GM12878 (cell line): ENCODE data around the gene TBC1D22B. TPM values are rescaled to one million over a fixed set of nuclear protein-coding genes. Genes with fewer than 3 reads are reported as not detected.

Experiments
- ATAC-seq: fragments of 200-7000 bp; cut with Tn5 transposase; 3 replicates; pipeline ENCODE4 v1.9.1; 2020; ENCODE audit warnings: mild to moderate bottlenecking, moderate library complexity
- BruUV-seq: library from RNA; stranded (reverse); fragments of 400-500 nt; replicated peaks from 2 replicates; lab custom pipeline; 2021; lab: Mats Ljungman, UMichigan
- CTCF ChIA-PET: fragments of 300-600 bp; sonication (Branson Sonifier 250); formaldehyde crosslinking; extraction: SDS; loops from one replicate; lab custom pipeline; 2021; ENCODE audit warnings: inconsistent platforms; lab: Yijun Ruan, JAX
- POLR2A ChIA-PET: fragments of 350-600 bp; formaldehyde crosslinking; extraction: SDS; loops from one replicate; lab custom pipeline; 2021; ENCODE audit warnings: inconsistent platforms; lab: Charles Lee
- RAD21 ChIA-PET: fragments of 300-600 bp; sonication (Branson Sonifier 250); formaldehyde crosslinking; loops from one replicate; lab custom pipeline; 2023; ENCODE audit warnings: antibody characterized with exemption; ENCODE audit not compliant: unreplicated experiment; lab: Charles Lee
- SMC1A ChIA-PET: fragments of 300-600 bp; sonication (Branson Sonifier 250); formaldehyde crosslinking; loops from one replicate; lab custom pipeline; 2023; ENCODE audit not compliant: unreplicated experiment, uncharacterized antibody; lab: Charles Lee
- DNase-seq: peaks from one replicate; pipeline ENCODE4 v3.0.0-alpha.2; 2011; ENCODE audit warnings: low read depth, low spot score
- FAIRE-seq: peaks from 3 replicates; lab custom pipeline; 2011; peaks lifted over from hg19 to GRCh38; lab: Jason Lieb, UNC
- H2AFZ ChIP-seq: 2 replicates; pipeline ENCODE4 v1.6.0; 2011; ENCODE audit warnings: low read depth, low read length, control low read depth; ENCODE audit not compliant: control insufficient read depth
- H3K27ac ChIP-seq: 2 replicates; pipeline ENCODE4 v1.5.1; 2011; ENCODE audit warnings: control low read depth; ENCODE audit not compliant: control insufficient read depth, insufficient read depth
- H3K27me3 ChIP-seq, 2 experiments: replicated peaks in 1 of 2; 2 replicates each; pipeline versions ENCODE4 v1.6.0 to v1.6.1; 2011; ENCODE audit warnings: low read length in 1 of 2; ENCODE audit not compliant: control insufficient read depth in 2 of 2, insufficient read depth in 2 of 2
- H3K36me3 ChIP-seq, 2 experiments: 2 replicates each; pipeline ENCODE4 v1.5.1; 2011; ENCODE audit warnings: low read length in 1 of 2; ENCODE audit not compliant: control insufficient read depth in 2 of 2, insufficient read depth in 2 of 2
- H3K4me1 ChIP-seq: 2 replicates; pipeline ENCODE4 v1.6.1; 2011; ENCODE audit warnings: mild to moderate bottlenecking, low read length, moderate library complexity, mixed read lengths; ENCODE audit not compliant: control insufficient read depth, insufficient read depth
- H3K4me2 ChIP-seq: 2 replicates; pipeline ENCODE4 v1.6.0; 2011; ENCODE audit warnings: control low read depth; ENCODE audit not compliant: control insufficient read depth, insufficient read depth
- H3K4me3 ChIP-seq: fragments of 200-600 bp; sonication (generic); 2 replicates; pipeline ENCODE4 v1.5.1; 2016
- H3K79me2 ChIP-seq: 2 replicates; pipeline ENCODE4 v1.6.0; 2011; ENCODE audit warnings: low read length; ENCODE audit not compliant: control insufficient read depth, insufficient read depth
- H3K9ac ChIP-seq: 2 replicates; pipeline ENCODE4 v1.8.0; 2011; ENCODE audit warnings: low read length, control low read depth, mixed read lengths; ENCODE audit not compliant: control insufficient read depth, insufficient read depth
- H3K9me3 ChIP-seq: replicated peaks from 3 replicates; pipeline ENCODE4 v1.5.1; 2011; ENCODE audit warnings: mild to moderate bottlenecking, low read length; ENCODE audit not compliant: control insufficient read depth, insufficient read depth
- H4K20me1 ChIP-seq: 2 replicates; pipeline ENCODE4 v1.6.0; 2011; ENCODE audit not compliant: control insufficient read depth, insufficient read depth
- BACH1 ChIP-seq: fragments of 450-650 bp; IDR thresholded peaks from 2 replicates; pipeline ENCODE4 v1.6.1; 2017; ENCODE audit warnings: mild to moderate bottlenecking, borderline replicate concordance
- CEBPB ChIP-seq, 2 experiments: fragments of 150-350 bp in 1 of 2; IDR thresholded peaks; 2 replicates each; pipeline ENCODE4 v1.6.1; 2012 to 2014; ENCODE audit warnings: low read depth in 2 of 2, low read length in 2 of 2, borderline replicate concordance in 1 of 2, inconsistent platforms in 1 of 2
- E4F1 ChIP-seq: fragments of 450-650 bp; IDR thresholded peaks from 2 replicates; pipeline ENCODE4 v1.6.1; 2018; ENCODE audit warnings: borderline replicate concordance, mild to moderate bottlenecking; ENCODE audit not compliant: partially characterized antibody
- EED ChIP-seq: sonication (generic); IDR thresholded peaks from 2 replicates; pipeline ENCODE4 v1.6.1; 2016; ENCODE audit warnings: antibody characterized with exemption, low read depth
- EGR1 ChIP-seq, 2 experiments: IDR thresholded peaks; 1 replicate in 1 of 2; 2 replicates in 1 of 2; pipeline ENCODE4 v1.6.1; 2011 to 2012; ENCODE audit warnings: low read depth in 2 of 2, low read length in 2 of 2, borderline replicate concordance in 1 of 2, mild to moderate bottlenecking in 1 of 2, moderate library complexity in 1 of 2
- HDGF ChIP-seq: fragments of 450-650 bp; IDR thresholded peaks from 2 replicates; pipeline ENCODE4 v1.6.1; 2016; ENCODE audit warnings: antibody characterized with exemption
- IRF5 ChIP-seq: fragments of 450-650 bp; IDR thresholded peaks from 2 replicates; pipeline ENCODE4 v1.6.1; 2017; ENCODE audit warnings: borderline replicate concordance
- PAX5 ChIP-seq: IDR thresholded peaks from 2 replicates; pipeline ENCODE4 v1.6.1; 2011; ENCODE audit warnings: low read depth, low read length, borderline replicate concordance
- SP1 ChIP-seq: IDR thresholded peaks from one replicate; pipeline ENCODE4 v1.6.1; 2011; ENCODE audit warnings: low read depth, low read length
- TCF3 ChIP-seq: IDR thresholded peaks from 2 replicates; pipeline ENCODE4 v1.6.1; 2012; ENCODE audit warnings: low read depth, mild to moderate bottlenecking, low read length, borderline replicate concordance; ENCODE audit not compliant: insufficient read depth
- TCF7 ChIP-seq: IDR thresholded peaks from 2 replicates; pipeline ENCODE4 v1.6.1; 2014; ENCODE audit warnings: antibody characterized with exemption, borderline replicate concordance
- USF1 ChIP-seq: IDR thresholded peaks from 2 replicates; pipeline ENCODE4 v1.6.1; 2011; ENCODE audit warnings: borderline replicate concordance, low read depth, mild to moderate bottlenecking, moderate library complexity, mixed read lengths, low read length; ENCODE audit not compliant: insufficient read depth; ENCODE audit errors: extremely low read length
- ZZZ3 ChIP-seq: IDR thresholded peaks from 2 replicates; pipeline ENCODE4 v1.6.1; 2011; ENCODE audit warnings: low read depth; ENCODE audit not compliant: control insufficient read depth, insufficient read length
- WGBS: methylation state at CpG from one replicate; pipeline ENCODE4 v1.1.6; 2016; ENCODE audit warnings: low lambda C conversion rate; ENCODE audit not compliant: insufficient replicate concordance, insufficient coverage; ENCODE audit errors: missing lambda C conversion rate; 5-methylcytosine and 5-hydroxymethylcytosine counted together
- in situ Hi-C: fragments of 300-500 bp; cut with MboI; formaldehyde crosslinking; loops from 9 replicates; pipeline ENCODE4 v1.14.3; 2018; ENCODE audit warnings: mixed read lengths
- intact Hi-C: fragments of 100-400 bp; cut with micrococcal nuclease; formaldehyde crosslinking; loops from one replicate; pipeline ENCODE4 v1.14.2; 2022; ENCODE audit not compliant: unreplicated experiment
- polyA plus RNA-seq, 11 experiments: library from polyadenylated mRNA; depleted of rRNA in 4 of 11; unstranded in 6 of 11; stranded (reverse) in 5 of 11; fragments of >200 nt; fragmentation: Nextera tagmentation in 4 of 11; fragmentation: Illumina TruSeq in 1 of 11; extraction: Ambion mirVana in 4 of 11; extraction: Trizol in 1 of 11; gene quantifications; 1 replicate in 1 of 11; 2 replicates in 10 of 11; pipeline versions ENCODE4 v1.2.1 to v1.2.3, GENCODE V29; 2011 to 2016; ENCODE audit warnings: inconsistent platforms in 2 of 11, missing spikeins in 2 of 11, low read depth in 1 of 11
- total RNA-seq, 4 experiments: library from RNA; depleted of rRNA in 3 of 4; stranded (reverse); fragments of >200 nt in 3 of 4; fragmentation: Illumina TruSeq in 1 of 4; extraction: Trizol in 1 of 4; gene quantifications; 2 replicates each; pipeline versions ENCODE4 v1.2.1 to v1.2.3, GENCODE V29; 2013 to 2021

Gene TBC1D22B
- total and polyA plus RNA-seq, 10 of the 15 experiments (the other 5 are each of a cell fraction or from before 2014, with no cell fraction given), result 3.4 to 18.7 (median 14.1) TPM

- TF ChIP-seq IRF5, result no peak
- no peak for TF ChIP-seq SP1
- no peak for TF ChIP-seq EED
- no peak for TF ChIP-seq BACH1
- TF ChIP-seq, all 136 proteins: peak for 0
Measured at GRCh38 chr6:37275350-37275749, 17.8 kb downstream of the TBC1D22B start (continued).

GRCh38 chr6:37277001-37277409, 19.4 kb downstream of the TBC1D22B start:
- intact Hi-C loops (no loop called here), in situ Hi-C loops (no loop called here)
- POLR2A ChIA-PET, result no interaction called here
- BruUV-seq, result no TSS peak
- Histone ChIP-seq H4K20me1 (no peaks in the 10 kb centered on the region), H3K27me3 (no peaks in the 10 kb centered on the region), H3K4me2 (no peak overlapping the region), H3K36me3 (peaks cover 0 to 5% of the 10 kb centered on the region in 2 experiments; a peak in 2 of 4 replicates), H3K4me1 (peaks cover 9% of the 10 kb centered on the region; the same call in 1 of the 2 replicates), H3K9me3 (no peaks in the 10 kb centered on the region), H3K79me2 (peaks cover 5% of the 10 kb centered on the region), H3K27ac (no peak overlapping the region), H2AFZ (no peak overlapping the region), H3K4me3 (no peak overlapping the region), H3K9ac (no peak overlapping the region)
- FAIRE-seq (no peak), DNase-seq (no peak), ATAC-seq (no peak)
- SMC1A ChIA-PET, result interaction anchor here (0.9 kb wide), 1 partner anchor 15 kb away, joined by 4 read pairs; no protein-coding TSS in a partner anchor
- CTCF ChIA-PET, result interaction anchor here (1.3 kb wide), 1 partner anchor 38 kb away, joined by 4 read pairs; no protein-coding TSS in a partner anchor
- TF ChIP-seq ZZZ3, result no peak
- TF ChIP-seq PAX5, result no peak
- TF ChIP-seq EGR1 (IDR thresholded peaks at IDR 0.05; ENCODE audit: borderline replicate concordance in 1 of 2, low read depth in 2 of 2, low read length in 2 of 2), result no peak
- TF ChIP-seq HDGF, result no peak
- TF ChIP-seq CEBPB (IDR thresholded peaks at IDR 0.05; ENCODE audit: borderline replicate concordance in 1 of 2, low read depth in 2 of 2, low read length in 2 of 2), result no peak
- no peak for TF ChIP-seq E4F1
- TF ChIP-seq TCF3, result no peak
- TF ChIP-seq TCF7, result no peak
- no peak for TF ChIP-seq USF1
- RAD21 ChIA-PET, result interaction anchor here (1.2 kb wide), 2 partner anchors 9 to 40 kb away, joined by 3 to 4 read pairs; no protein-coding TSS in a partner anchor
- 83% methylated on average over 6 of the region's 6 CpGs for WGBS
